Measurements from ENCODE around the gene EXOC3.

EXOC3 gene

GRCh38 chr5:471750-472058 is 28.7 kb downstream of the EXOC3 start:
- Histone ChIP-seq H3K27ac (ENCODE audit: low read depth, low read length, poor library complexity, severe bottlenecking) (peak overlapping the region; percentile 30), H4K20me1 (ENCODE audit: insufficient read depth, low read length) (no peaks in the 10 kb centered on the region), H3K4me3 (ENCODE audit: low read depth, low read length, poor library complexity, severe bottlenecking) (peak overlapping the region; percentile 78), H3K36me3 (ENCODE audit: insufficient read depth, low read length) (peaks cover 23% of the 10 kb centered on the region), H3K4me1 (ENCODE audit: insufficient read depth, low read length, severe bottlenecking) (peaks cover 39% of the 10 kb centered on the region), H3F3A (ENCODE audit: insufficient read depth, low read length) (no peaks in the 10 kb centered on the region), H3K9me3 (ENCODE audit: low read length) (no peaks in the 10 kb centered on the region), H3K27me3 (ENCODE audit: insufficient read depth, low read length) (peaks cover 14% of the 10 kb centered on the region; the same call in 1 of the 2 replicates), H3K9me2 (ENCODE audit: low read depth, low read length) (no peaks in the 10 kb centered on the region), H3K4me2 (ENCODE audit: low read length) (peak overlapping the region; percentile 88), H3K79me2 (ENCODE audit: insufficient read depth, low read length) (0 out of 2 replicates have a peak, but pooled peaks cover 4% of the 10 kb centered on the region), H2AFZ (ENCODE audit: low read length) (no peak overlapping the region), H3K9ac (ENCODE audit: low read length) (peak overlapping the region; percentile 100)
- no peak for TF ChIP-seq EZH2 (IDR thresholded peaks at IDR 0.05; ENCODE audit: borderline replicate concordance, low read length)

DNA sequence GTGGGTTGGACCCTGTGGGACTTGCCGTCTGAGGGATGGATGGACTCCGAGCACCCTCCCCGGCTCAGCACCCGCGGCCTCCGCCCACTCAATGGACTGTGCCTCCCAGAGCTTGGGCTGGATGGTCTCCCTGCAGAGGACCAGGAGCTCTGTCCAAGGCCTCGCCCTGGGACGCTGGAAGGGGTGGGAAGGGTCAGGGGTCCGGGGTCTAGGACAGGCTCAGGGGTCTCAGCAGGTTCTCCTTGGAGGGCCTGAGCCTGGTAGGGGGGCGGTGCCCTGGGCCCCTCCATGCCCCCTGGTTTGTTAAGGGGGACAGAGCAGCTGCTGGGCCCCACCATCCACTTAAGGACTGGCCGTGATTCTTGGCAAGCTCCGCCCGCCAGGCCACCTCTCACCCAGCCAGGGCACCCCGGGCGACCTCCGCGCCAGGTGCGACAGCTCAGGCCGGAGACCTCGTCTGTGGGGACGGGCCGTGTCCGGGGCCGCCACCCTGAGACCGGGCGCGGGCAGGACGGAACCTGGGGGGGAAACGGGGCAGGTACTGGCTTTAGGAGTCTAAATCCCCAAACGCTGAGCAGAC is 29.2 kb downstream of the EXOC3 start:
- no peak overlapping the region for H2AFZ ChIP-seq (ENCODE audit: low read length)
- peaks cover 18% of the 10 kb centered on the region; the same call in 1 of the 2 replicates for H3K27me3 ChIP-seq (ENCODE audit: insufficient read depth, low read length)
- no peaks in the 10 kb centered on the region for H3K9me2 ChIP-seq (ENCODE audit: low read depth, low read length)
- no peaks in the 10 kb centered on the region for H3F3A ChIP-seq (ENCODE audit: insufficient read depth, low read length)
- TF ChIP-seq EZH2 (IDR thresholded peaks at IDR 0.05; ENCODE audit: borderline replicate concordance, low read length) (no peak), CTCF (IDR thresholded peaks at IDR 0.05; ENCODE audit: low read length) (no peak)
- H3K4me3 ChIP-seq (ENCODE audit: low read depth, low read length, poor library complexity, severe bottlenecking) = peak overlapping the region; percentile 78
- peak overlapping the region; percentile 100 for H3K9ac ChIP-seq (ENCODE audit: low read length)
- peak overlapping the region; percentile 88 for H3K4me2 ChIP-seq (ENCODE audit: low read length)
- H3K4me1 ChIP-seq (ENCODE audit: insufficient read depth, low read length, severe bottlenecking) = peaks cover 39% of the 10 kb centered on the region
- 0 out of 2 replicates have a peak, but pooled peaks cover 4% of the 10 kb centered on the region for H3K79me2 ChIP-seq (ENCODE audit: insufficient read depth, low read length)
- no peaks in the 10 kb centered on the region for H4K20me1 ChIP-seq (ENCODE audit: insufficient read depth, low read length)
- H3K9me3 ChIP-seq (ENCODE audit: low read length) = no peaks in the 10 kb centered on the region
- peaks cover 23% of the 10 kb centered on the region for H3K36me3 ChIP-seq (ENCODE audit: insufficient read depth, low read length)
- H3K27ac ChIP-seq (ENCODE audit: low read depth, low read length, poor library complexity, severe bottlenecking) = peak overlapping the region; percentile 30

GRCh38 chr5:472656-473550 is 29.9 kb downstream of the EXOC3 start:
- Histone ChIP-seq H4K20me1 (ENCODE audit: insufficient read depth, low read length) (no peaks in the 10 kb centered on the region), H3K9me2 (ENCODE audit: low read depth, low read length) (no peaks in the 10 kb centered on the region), H3K27me3 (ENCODE audit: insufficient read depth, low read length) (peaks cover 18% of the 10 kb centered on the region; the same call in 1 of the 2 replicates), H3K4me3 (ENCODE audit: low read depth, low read length, poor library complexity, severe bottlenecking) (peak overlapping the region; percentile 86), H3K36me3 (ENCODE audit: insufficient read depth, low read length) (peaks cover 23% of the 10 kb centered on the region), H3K27ac (ENCODE audit: low read depth, low read length, poor library complexity, severe bottlenecking) (peak overlapping the region; percentile 30), H3K9ac (ENCODE audit: low read length) (peak overlapping the region; percentile 100), H3F3A (ENCODE audit: insufficient read depth, low read length) (no peaks in the 10 kb centered on the region), H2AFZ (ENCODE audit: low read length) (peak overlapping the region; percentile 58; the same call in 1 of the 2 replicates), H3K4me1 (ENCODE audit: insufficient read depth, low read length, severe bottlenecking) (peaks cover 39% of the 10 kb centered on the region), H3K4me2 (ENCODE audit: low read length) (peak overlapping the region; percentile 94), H3K79me2 (ENCODE audit: insufficient read depth, low read length) (0 out of 2 replicates have a peak, but pooled peaks cover 4% of the 10 kb centered on the region), H3K9me3 (ENCODE audit: low read length) (no peaks in the 10 kb centered on the region)
- no peak for TF ChIP-seq CTCF (IDR thresholded peaks at IDR 0.05; ENCODE audit: low read length)
- TF ChIP-seq EZH2 (IDR thresholded peaks at IDR 0.05; ENCODE audit: borderline replicate concordance, low read length) = no peak

Data from OCI-LY1 (cell line).